MM.1S (cell line): ENCODE results near the gene BOC.

Experiments
- DNase-seq: peaks from one replicate; pipeline ENCODE4 v3.0.0-alpha.2; 2015
- H2AFZ ChIP-seq: fragments of 300-600 bp; sonication (generic); 2 replicates; pipeline ENCODE4 v1.6.0; 2016; ENCODE audit warnings: antibody characterized with exemption, low read length
- H3F3A ChIP-seq: fragments of 300-600 bp; sonication (generic); 2 replicates; pipeline ENCODE4 v1.6.1; 2016; ENCODE audit warnings: mild to moderate bottlenecking, antibody characterized with exemption, low read length, moderate library complexity, mixed read lengths; ENCODE audit not compliant: insufficient read depth
- H3K27ac ChIP-seq: fragments of 300-600 bp; sonication (generic); 2 replicates; pipeline ENCODE4 v1.5.1; 2016; ENCODE audit warnings: mild to moderate bottlenecking, low read length
- H3K27me3 ChIP-seq: fragments of 300-600 bp; sonication (generic); replicated peaks from 2 replicates; pipeline ENCODE4 v1.6.0; 2016; ENCODE audit warnings: low read length; ENCODE audit not compliant: insufficient read depth
- H3K36me3 ChIP-seq: fragments of 300-600 bp; sonication (generic); replicated peaks from 2 replicates; pipeline ENCODE4 v1.6.1; 2016; ENCODE audit warnings: mild to moderate bottlenecking, low read length, mixed read lengths; ENCODE audit not compliant: insufficient read depth
- H3K4me1 ChIP-seq: fragments of 300-600 bp; sonication (generic); 2 replicates; pipeline ENCODE4 v1.6.1; 2016; ENCODE audit warnings: low read length, mixed read lengths
- H3K4me2 ChIP-seq: fragments of 300-600 bp; sonication (generic); 2 replicates; pipeline ENCODE4 v1.6.0; 2016; ENCODE audit warnings: low read depth, low read length
- H3K4me3 ChIP-seq: fragments of 300-600 bp; sonication (generic); 2 replicates; pipeline ENCODE4 v1.5.1; 2016; ENCODE audit warnings: low read length, mixed read lengths
- H3K79me2 ChIP-seq: fragments of 300-600 bp; sonication (generic); 2 replicates; pipeline ENCODE4 v1.6.1; 2016; ENCODE audit warnings: mixed run types, low read length, mixed read lengths
- H3K9ac ChIP-seq: fragments of 300-600 bp; sonication (generic); 2 replicates; pipeline ENCODE4 v1.6.1; 2016; ENCODE audit warnings: low read length, mixed read lengths
- H3K9me2 ChIP-seq: fragments of 300-600 bp; sonication (generic); replicated peaks from 2 replicates; pipeline ENCODE4 v1.6.1; 2016; ENCODE audit warnings: mild to moderate bottlenecking, low read length, mixed read lengths; ENCODE audit not compliant: insufficient read depth
- H3K9me3 ChIP-seq: fragments of 300-600 bp; sonication (generic); replicated peaks from 2 replicates; pipeline ENCODE4 v1.6.1; 2016; ENCODE audit warnings: mild to moderate bottlenecking, low read length, mixed read lengths; ENCODE audit not compliant: insufficient read depth
- H4K20me1 ChIP-seq: fragments of 300-600 bp; sonication (generic); 2 replicates; pipeline ENCODE4 v1.6.1; 2016; ENCODE audit warnings: mild to moderate bottlenecking, low read length, moderate library complexity, mixed read lengths; ENCODE audit not compliant: insufficient read depth
- CTCF ChIP-seq: fragments of 300-600 bp; sonication (generic); IDR thresholded peaks from 2 replicates; pipeline ENCODE4 v1.5.1; 2016; ENCODE audit warnings: antibody characterized with exemption, low read length, mixed read lengths
- EZH2 ChIP-seq: fragments of 300-600 bp; sonication (generic); optimal IDR thresholded peaks from 2 replicates; pipeline ENCODE3; 2017; ENCODE audit warnings: low read depth, mild to moderate bottlenecking, antibody characterized with exemption, low read length, mixed read lengths
- EZH2phosphoT487 ChIP-seq: fragments of 300-600 bp; sonication (generic); IDR thresholded peaks from 2 replicates; pipeline ENCODE4 v1.6.1; 2018; ENCODE audit warnings: antibody characterized with exemption, low read length

Gene BOC

GRCh38 chr3:113193719-113194118 is 17.6 kb upstream of the BOC start:
- Histone ChIP-seq H3K9ac (no peak overlapping the region), H3K9me2 (no peaks in the 10 kb centered on the region), H3K79me2 (no peaks in the 10 kb centered on the region), H3K36me3 (no peaks in the 10 kb centered on the region), H3K27ac (no peak overlapping the region), H3K4me2 (no peak overlapping the region), H3K9me3 (no peaks in the 10 kb centered on the region), H3F3A (no peaks in the 10 kb centered on the region), H3K4me1 (no peaks in the 10 kb centered on the region), H4K20me1 (no peaks in the 10 kb centered on the region), H3K4me3 (no peak overlapping the region), H2AFZ (no peak overlapping the region), H3K27me3 (no peaks in the 10 kb centered on the region)
- no peak for DNase-seq
- TF ChIP-seq CTCF (no peak), EZH2 (no peak), EZH2phosphoT487 (no peak)

GRCh38 chr3:113194823-113195401 is 16.4 kb upstream of the BOC start:
- no peaks in the 10 kb centered on the region for H3K79me2 ChIP-seq
- H3K9me2 ChIP-seq = no peaks in the 10 kb centered on the region
- H3K9ac ChIP-seq = no peak overlapping the region
- H3K36me3 ChIP-seq = no peaks in the 10 kb centered on the region
- no peaks in the 10 kb centered on the region for H3K9me3 ChIP-seq
- H3F3A ChIP-seq = no peaks in the 10 kb centered on the region
- H3K27me3 ChIP-seq = no peaks in the 10 kb centered on the region
- no peak overlapping the region for H3K27ac ChIP-seq
- no peak overlapping the region for H3K4me2 ChIP-seq
- no peak overlapping the region for H2AFZ ChIP-seq
- H3K4me3 ChIP-seq = no peak overlapping the region
- no peak for TF ChIP-seq EZH2
- TF ChIP-seq CTCF = no peak
- TF ChIP-seq EZH2phosphoT487 = no peak
- no peak for DNase-seq
- H4K20me1 ChIP-seq = no peaks in the 10 kb centered on the region
- H3K4me1 ChIP-seq = no peaks in the 10 kb centered on the region

GRCh38 chr3:113200351-113200750 is 11.0 kb upstream of the BOC start:
- Histone ChIP-seq H3K79me2 (no peaks in the 10 kb centered on the region), H3K36me3 (no peaks in the 10 kb centered on the region), H3K27ac (no peak overlapping the region), H3F3A (no peaks in the 10 kb centered on the region), H3K4me1 (no peaks in the 10 kb centered on the region), H3K9ac (no peak overlapping the region), H4K20me1 (no peaks in the 10 kb centered on the region), H3K4me3 (no peak overlapping the region), H2AFZ (no peak overlapping the region), H3K9me3 (no peaks in the 10 kb centered on the region), H3K27me3 (no peaks in the 10 kb centered on the region), H3K9me2 (no peaks in the 10 kb centered on the region), H3K4me2 (no peak overlapping the region)
- TF ChIP-seq CTCF (no peak), EZH2 (no peak), EZH2phosphoT487 (no peak)
- no peak for DNase-seq
